HL-60/S4 treated with phorbol 12-myristate 13-acetate at 8.2 ng/mL for 4 days and 3 days (cell line): Measurements from ENCODE around the gene USP3.

ENCODE experiments used
- in situ Hi-C: fragments of 300-500 bp; cut with MboI; formaldehyde crosslinking; loops from 2 replicates; pipeline ENCODE4 v1.15.0; 2022; ENCODE audit warnings: low sequenced_read_pairs

USP3 gene

GRCh38 chr15:63638839-63639238 lies 134.4 kb downstream of the USP3 start:
- in situ Hi-C loops: no loop called here

GRCh38 chr15:63640146-63640545 lies 135.8 kb downstream of the USP3 start:
- in situ Hi-C loops: no loop called here
